ENCODE results near the gene IL1F10.

Gene IL1F10

DNA sequence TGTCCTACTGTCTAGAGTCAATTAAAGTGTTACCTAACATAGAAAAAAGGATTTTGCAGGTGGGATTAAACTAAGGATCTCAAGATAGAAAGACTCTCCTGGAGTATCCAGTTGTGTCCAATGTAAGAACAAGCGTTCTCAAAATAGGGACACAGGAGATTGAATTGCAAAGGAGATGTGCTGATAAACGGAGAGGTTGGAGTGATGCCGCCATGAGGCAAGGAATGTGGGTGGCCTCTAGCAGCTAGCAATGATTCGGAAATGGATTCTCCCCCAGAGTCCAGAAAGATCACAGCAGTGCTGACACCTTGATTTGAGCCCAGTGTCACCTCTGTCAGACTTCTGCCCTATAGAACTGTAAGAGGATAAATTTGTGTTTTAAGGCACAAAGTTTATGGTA, 35.5 kb downstream of the IL1F10 start:
- no peaks in the 10 kb centered on the region for H3K27me3 ChIP-seq (ENCODE audit: control insufficient read depth, insufficient read depth, low read length)
- H3K9me3 ChIP-seq (ENCODE audit: control insufficient read depth, insufficient read depth, low read length): no peaks in the 10 kb centered on the region
- no peak overlapping the region for H3K9ac ChIP-seq (ENCODE audit: low read depth, low read length)
- H3K4me1 ChIP-seq (ENCODE audit: control insufficient read depth, insufficient read depth, low read length): no peaks in the 10 kb centered on the region
- H3K36me3 ChIP-seq (ENCODE audit: control insufficient read depth, insufficient read depth, low read length): no peaks in the 10 kb centered on the region
- H3K4me3 ChIP-seq (ENCODE audit: low read depth, low read length): no peak overlapping the region

- no peaks in the 10 kb centered on the region for H3K27me3 ChIP-seq (ENCODE audit: control insufficient read depth, insufficient read depth, low read length)
- H3K9me3 ChIP-seq (ENCODE audit: control insufficient read depth, insufficient read depth, low read length): no peaks in the 10 kb centered on the region
- H3K36me3 ChIP-seq (ENCODE audit: control insufficient read depth, insufficient read depth, low read length): no peaks in the 10 kb centered on the region
- no peak overlapping the region for H3K9ac ChIP-seq (ENCODE audit: low read depth, low read length)
- H3K4me1 ChIP-seq (ENCODE audit: control insufficient read depth, insufficient read depth, low read length): no peaks in the 10 kb centered on the region
- no peak overlapping the region for H3K4me3 ChIP-seq (ENCODE audit: low read depth, low read length)
Measured at GRCh38 chr2:113104054-113104611, 36.4 kb downstream of the IL1F10 start.

DNA sequence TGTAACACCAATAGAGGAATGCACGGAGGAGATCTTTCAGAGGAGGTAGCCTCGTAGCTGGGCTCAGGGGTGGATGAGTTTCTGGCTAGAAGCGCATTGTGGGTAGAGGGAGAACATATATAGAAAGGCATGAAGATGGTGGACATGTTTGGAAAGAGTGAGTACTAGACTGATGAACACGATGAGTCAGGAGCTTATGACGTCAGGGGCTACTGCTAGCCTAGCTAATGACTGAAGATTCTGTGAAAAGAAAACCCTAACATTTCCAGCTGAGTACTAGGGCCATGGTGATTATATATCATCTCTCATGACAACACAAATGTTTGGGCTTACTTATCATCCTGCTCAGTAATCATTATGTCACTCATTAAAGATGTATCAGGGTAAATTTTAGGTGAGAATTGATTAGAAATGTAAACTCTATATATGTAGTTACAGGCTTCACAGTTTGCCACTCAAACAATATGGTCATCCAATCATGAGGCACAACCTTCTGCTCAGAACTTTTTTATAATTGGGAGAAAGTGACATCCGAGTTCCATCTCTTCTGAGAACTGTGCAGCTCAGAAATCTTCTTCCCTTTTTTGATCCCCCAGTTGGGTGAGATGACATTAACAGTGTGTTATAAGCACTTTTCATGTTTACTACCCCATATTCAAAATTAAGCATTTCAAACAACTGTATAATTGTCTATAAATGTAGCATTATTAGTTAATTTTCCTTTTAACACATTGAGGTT, 37.4 kb downstream of the IL1F10 start:
- Histone ChIP-seq H3K9ac (ENCODE audit: low read depth, low read length) (no peak overlapping the region), H3K4me1 (ENCODE audit: control insufficient read depth, insufficient read depth, low read length) (no peaks in the 10 kb centered on the region), H3K4me3 (ENCODE audit: low read depth, low read length) (no peak overlapping the region), H3K36me3 (ENCODE audit: control insufficient read depth, insufficient read depth, low read length) (no peaks in the 10 kb centered on the region), H3K27me3 (ENCODE audit: control insufficient read depth, insufficient read depth, low read length) (no peaks in the 10 kb centered on the region), H3K9me3 (ENCODE audit: control insufficient read depth, insufficient read depth, low read length) (no peaks in the 10 kb centered on the region)

DNA sequence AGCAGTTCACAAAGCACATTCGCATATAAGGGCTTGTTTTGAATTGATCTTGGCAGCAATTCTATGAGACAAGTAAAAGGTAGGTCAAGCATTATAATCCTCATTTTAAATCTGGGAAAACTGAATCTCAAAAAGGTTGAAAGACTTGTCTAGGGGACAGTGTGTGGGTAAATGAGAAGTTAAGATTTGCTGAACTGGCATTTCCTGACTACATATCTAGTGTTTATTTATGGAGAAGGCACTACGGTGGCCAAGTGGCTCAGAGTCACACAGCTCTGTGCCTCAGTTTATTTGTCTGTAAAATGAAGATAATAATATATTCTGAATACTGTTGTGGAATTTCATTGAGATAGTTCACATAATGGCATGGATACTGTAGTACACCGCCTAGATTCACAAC, 43.4 kb downstream of the IL1F10 start:
- no peak overlapping the region for H3K9ac ChIP-seq (ENCODE audit: low read depth, low read length)
- H3K9me3 ChIP-seq (ENCODE audit: control insufficient read depth, insufficient read depth, low read length): no peaks in the 10 kb centered on the region
- peaks cover 6% of the 10 kb centered on the region for H3K4me1 ChIP-seq (ENCODE audit: control insufficient read depth, insufficient read depth, low read length)
- no peaks in the 10 kb centered on the region for H3K27me3 ChIP-seq (ENCODE audit: control insufficient read depth, insufficient read depth, low read length)
- no peaks in the 10 kb centered on the region for H3K36me3 ChIP-seq (ENCODE audit: control insufficient read depth, insufficient read depth, low read length)
- no peak overlapping the region for H3K4me3 ChIP-seq (ENCODE audit: low read depth, low read length)

DNA sequence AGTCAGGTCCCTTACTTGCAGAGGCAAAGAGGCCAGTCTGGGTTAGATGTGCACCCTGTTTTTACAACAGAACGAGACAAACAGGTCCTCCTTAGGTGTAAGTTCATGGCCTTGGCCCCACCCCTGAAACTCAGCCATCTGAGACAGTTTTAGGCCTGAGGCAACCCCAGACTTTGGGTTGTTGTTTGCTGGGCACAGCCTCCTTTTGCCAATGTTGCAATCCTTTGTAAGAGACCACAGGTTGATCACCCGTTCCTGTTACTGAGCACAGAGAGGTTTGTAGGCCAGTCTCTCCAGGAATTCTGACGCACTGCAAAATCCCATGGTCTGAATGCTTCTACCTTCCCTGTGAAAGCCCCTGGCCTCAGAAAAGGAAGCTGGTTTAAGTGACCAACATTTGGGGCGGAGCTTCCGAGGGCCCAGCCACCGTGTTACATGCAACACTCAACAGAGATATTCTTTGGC, 44.1 kb downstream of the IL1F10 start:
- H3K27me3 ChIP-seq (ENCODE audit: control insufficient read depth, insufficient read depth, low read length): no peaks in the 10 kb centered on the region
- no peaks in the 10 kb centered on the region for H3K9me3 ChIP-seq (ENCODE audit: control insufficient read depth, insufficient read depth, low read length)
- H3K4me1 ChIP-seq (ENCODE audit: control insufficient read depth, insufficient read depth, low read length): peaks cover 6% of the 10 kb centered on the region
- H3K4me3 ChIP-seq (ENCODE audit: low read depth, low read length): no peak overlapping the region
- H3K36me3 ChIP-seq (ENCODE audit: control insufficient read depth, insufficient read depth, low read length): no peaks in the 10 kb centered on the region
- no peak overlapping the region for H3K9ac ChIP-seq (ENCODE audit: low read depth, low read length)

DNA sequence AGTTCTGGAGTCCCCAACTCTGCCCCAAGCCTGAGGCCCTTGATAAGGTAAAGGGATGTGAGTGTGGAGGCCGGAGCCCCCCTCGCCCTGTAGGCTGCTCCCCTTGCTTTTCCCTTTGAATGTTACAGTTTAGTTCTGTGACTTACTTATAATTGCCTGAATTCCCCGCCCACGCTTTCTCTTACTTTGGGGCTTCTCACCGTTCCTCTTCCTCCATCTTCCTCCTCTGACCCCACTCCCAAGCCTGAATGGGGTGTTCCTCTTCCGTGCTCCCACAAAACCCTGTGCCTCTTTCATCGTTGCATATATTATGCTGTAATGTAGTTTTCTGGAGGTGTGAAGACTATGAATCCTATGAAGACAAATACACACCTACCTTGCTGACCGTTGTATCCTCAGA, 44.7 kb downstream of the IL1F10 start:
- no peaks in the 10 kb centered on the region for H3K9me3 ChIP-seq (ENCODE audit: control insufficient read depth, insufficient read depth, low read length)
- H3K36me3 ChIP-seq (ENCODE audit: control insufficient read depth, insufficient read depth, low read length): no peaks in the 10 kb centered on the region
- no peaks in the 10 kb centered on the region for H3K27me3 ChIP-seq (ENCODE audit: control insufficient read depth, insufficient read depth, low read length)
- H3K9ac ChIP-seq (ENCODE audit: low read depth, low read length): no peak overlapping the region
- H3K4me3 ChIP-seq (ENCODE audit: low read depth, low read length): no peak overlapping the region
- peaks cover 6% of the 10 kb centered on the region for H3K4me1 ChIP-seq (ENCODE audit: control insufficient read depth, insufficient read depth, low read length)

DNA sequence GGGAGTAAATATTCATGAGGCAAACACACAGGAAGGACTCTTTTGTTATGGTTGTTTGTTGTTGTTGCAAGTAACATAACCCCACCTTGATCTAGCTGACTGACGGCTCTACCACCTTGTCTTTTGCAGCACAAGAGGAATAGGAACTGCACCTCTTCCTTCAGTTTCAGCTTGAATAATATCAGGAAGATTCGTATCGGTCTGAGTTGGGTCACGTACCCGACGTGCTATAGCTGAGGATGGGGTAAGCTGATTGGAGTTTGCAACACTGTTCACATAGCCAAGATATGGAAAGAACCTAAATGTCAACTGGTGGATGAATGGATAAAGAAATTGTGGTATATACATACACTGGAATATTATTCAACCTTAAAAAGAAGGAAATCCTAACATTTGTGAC, 45.1 kb downstream of the IL1F10 start:
- no peak overlapping the region for H3K4me3 ChIP-seq (ENCODE audit: low read depth, low read length)
- H3K9me3 ChIP-seq (ENCODE audit: control insufficient read depth, insufficient read depth, low read length): no peaks in the 10 kb centered on the region
- H3K9ac ChIP-seq (ENCODE audit: low read depth, low read length): no peak overlapping the region
- H3K27me3 ChIP-seq (ENCODE audit: control insufficient read depth, insufficient read depth, low read length): no peaks in the 10 kb centered on the region
- H3K4me1 ChIP-seq (ENCODE audit: control insufficient read depth, insufficient read depth, low read length): peaks cover 6% of the 10 kb centered on the region
- no peaks in the 10 kb centered on the region for H3K36me3 ChIP-seq (ENCODE audit: control insufficient read depth, insufficient read depth, low read length)

- H3K9me3 ChIP-seq (ENCODE audit: control insufficient read depth, insufficient read depth, low read length): no peaks in the 10 kb centered on the region
- H3K4me1 ChIP-seq (ENCODE audit: control insufficient read depth, insufficient read depth, low read length): peaks cover 6% of the 10 kb centered on the region
- no peak overlapping the region for H3K4me3 ChIP-seq (ENCODE audit: low read depth, low read length)
- H3K27me3 ChIP-seq (ENCODE audit: control insufficient read depth, insufficient read depth, low read length): no peaks in the 10 kb centered on the region
- H3K36me3 ChIP-seq (ENCODE audit: control insufficient read depth, insufficient read depth, low read length): no peaks in the 10 kb centered on the region
- H3K9ac ChIP-seq (ENCODE audit: low read depth, low read length): no peak overlapping the region
Measured at GRCh38 chr2:113113807-113114206, 46.0 kb downstream of the IL1F10 start.

DNA sequence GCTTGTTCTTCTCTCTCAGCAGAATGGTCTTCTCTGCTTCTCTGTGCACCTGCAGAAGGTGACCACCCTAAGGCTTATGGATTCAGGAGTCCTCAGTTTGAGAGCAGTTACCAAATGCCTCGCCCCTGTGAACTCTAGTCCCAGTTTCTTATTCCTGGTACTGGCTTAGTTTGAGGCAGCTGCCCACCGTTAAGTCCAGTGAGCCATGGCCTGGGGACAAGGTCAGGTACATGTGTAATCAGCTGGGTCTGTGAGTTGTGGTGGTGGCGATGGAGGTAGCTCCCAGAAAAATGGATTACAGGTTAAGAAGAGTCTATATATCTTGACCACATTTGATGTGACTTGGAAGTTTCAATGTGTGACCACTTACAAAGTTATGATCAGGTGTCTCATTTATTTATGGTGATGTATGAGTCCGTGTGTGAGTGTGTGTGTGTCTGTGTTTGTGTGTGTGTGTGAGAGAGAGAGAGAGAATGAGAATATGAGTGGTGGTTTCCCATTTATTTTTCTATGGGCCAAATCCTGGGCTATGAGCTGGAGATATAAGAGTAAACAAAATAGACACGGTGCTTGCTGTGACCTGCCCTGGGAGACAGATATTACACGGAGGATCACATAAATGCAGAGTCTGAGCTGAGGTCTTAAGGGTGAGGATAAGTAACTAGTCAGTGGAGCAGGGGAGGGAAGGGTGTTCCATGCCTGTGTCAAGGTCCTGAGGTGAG, 46.6 kb downstream of the IL1F10 start:
- peaks cover 6% of the 10 kb centered on the region for H3K4me1 ChIP-seq (ENCODE audit: control insufficient read depth, insufficient read depth, low read length)
- H3K4me3 ChIP-seq (ENCODE audit: low read depth, low read length): no peak overlapping the region
- no peaks in the 10 kb centered on the region for H3K36me3 ChIP-seq (ENCODE audit: control insufficient read depth, insufficient read depth, low read length)
- no peaks in the 10 kb centered on the region for H3K9me3 ChIP-seq (ENCODE audit: control insufficient read depth, insufficient read depth, low read length)
- H3K9ac ChIP-seq (ENCODE audit: low read depth, low read length): no peak overlapping the region
- H3K27me3 ChIP-seq (ENCODE audit: control insufficient read depth, insufficient read depth, low read length): no peaks in the 10 kb centered on the region

GRCh38 chr2:113114996-113115395, 47.2 kb downstream of the IL1F10 start:
- Histone ChIP-seq H3K36me3 (ENCODE audit: control insufficient read depth, insufficient read depth, low read length) (no peaks in the 10 kb centered on the region), H3K4me3 (ENCODE audit: low read depth, low read length) (no peak overlapping the region), H3K27me3 (ENCODE audit: control insufficient read depth, insufficient read depth, low read length) (no peaks in the 10 kb centered on the region), H3K9ac (ENCODE audit: low read depth, low read length) (no peak overlapping the region), H3K4me1 (ENCODE audit: control insufficient read depth, insufficient read depth, low read length) (peaks cover 6% of the 10 kb centered on the region), H3K9me3 (ENCODE audit: control insufficient read depth, insufficient read depth, low read length) (no peaks in the 10 kb centered on the region)

GRCh38 chr2:113116100-113116958, 48.6 kb downstream of the IL1F10 start:
- H3K4me1 ChIP-seq (ENCODE audit: control insufficient read depth, insufficient read depth, low read length): peaks cover 6% of the 10 kb centered on the region
- H3K9ac ChIP-seq (ENCODE audit: low read depth, low read length): no peak overlapping the region
- no peaks in the 10 kb centered on the region for H3K36me3 ChIP-seq (ENCODE audit: control insufficient read depth, insufficient read depth, low read length)
- no peak overlapping the region for H3K4me3 ChIP-seq (ENCODE audit: low read depth, low read length)
- H3K9me3 ChIP-seq (ENCODE audit: control insufficient read depth, insufficient read depth, low read length): no peaks in the 10 kb centered on the region
- peaks cover 2% of the 10 kb centered on the region for H3K27me3 ChIP-seq (ENCODE audit: control insufficient read depth, insufficient read depth, low read length)

All from iPS-15b (cell line).